HK-2 (cell line): Measurements from ENCODE around the gene PCDHGB7.
"Not testable (repeated sequence)": the region's sequence is repeated elsewhere in the genome, so short reads cannot be mapped to it uniquely, and the experiment has no call there.

Experiments used
- DNase-seq: peaks from one replicate; pipeline ENCODE4 v3.0.0-alpha.2; 2018; ENCODE audit not compliant: unreplicated experiment

Gene PCDHGB7

GRCh38 chr5:141397756-141398551, 19.5 kb upstream of the PCDHGB7 start, which contains the start of gene PCDHGB5:
Gene PCDHGB5 (plus strand): TSS chr5:141397947. CDS start chr5:141398128, 181 bp downstream.
- DNase-seq: peak; percentile 12

- DNase-seq: no peak
These were observed 18.9 kb upstream of the PCDHGB7 start for GRCh38 chr5:141398608-141399007.

GRCh38 chr5:141399555-141400258, 17.8 kb upstream of the PCDHGB7 start:
- no peak for DNase-seq

- DNase-seq: no peak
These were observed 14.8 kb upstream of the PCDHGB7 start, which contains the start of gene PCDHGA9 for GRCh38 chr5:141402553-141403243. Gene PCDHGA9 (plus strand): TSS chr5:141402778. CDS start chr5:141402953, 175 bp downstream.

- no peak for DNase-seq
These were observed 14.1 kb upstream of the PCDHGB7 start for GRCh38 chr5:141403387-141403786.

GRCh38 chr5:141407790-141408505, 9.5 kb upstream of the PCDHGB7 start, which contains the start of gene PCDHGB6:
Gene PCDHGB6 (plus strand): TSS chr5:141408021. CDS start chr5:141408203, 182 bp downstream.
- not testable (repeated sequence) for DNase-seq

- DNase-seq: no peak
These were observed 7.7 kb upstream of the PCDHGB7 start for GRCh38 chr5:141409598-141410306.

GRCh38 chr5:141411575-141411974, 5.9 kb upstream of the PCDHGB7 start:
- DNase-seq: no peak

- DNase-seq: no peak
These were observed 4.5 kb upstream of the PCDHGB7 start, which contains the start of gene PCDHGA10 for GRCh38 chr5:141412854-141413539. Gene PCDHGA10 (plus strand): TSS chr5:141412987. CDS start chr5:141413176, 189 bp downstream.

GRCh38 chr5:141413540-141414069, 3.9 kb upstream of the PCDHGB7 start:
- DNase-seq: no peak

GRCh38 chr5:141414548-141415274, 2.8 kb upstream of the PCDHGB7 start:
- DNase-seq: not testable (repeated sequence)

- not testable (repeated sequence) for DNase-seq
These were observed 2.2 kb upstream of the PCDHGB7 start for GRCh38 chr5:141415275-141415618.

GRCh38 chr5:141419074-141419880, 1.8 kb downstream of the PCDHGB7 start:
- DNase-seq: no peak

- DNase-seq: no peak
These were observed 3.5 kb downstream of the PCDHGB7 start, which contains the start of gene PCDHGA11 for GRCh38 chr5:141420855-141421488. Gene PCDHGA11 (plus strand): TSS chr5:141421051. CDS start chr5:141421228, 177 bp downstream.

- no peak for DNase-seq
These were observed 4.0 kb downstream of the PCDHGB7 start for GRCh38 chr5:141421489-141421855.

- DNase-seq: no peak
These were observed 5.3 kb downstream of the PCDHGB7 start for GRCh38 chr5:141422742-141423291.

- no peak for DNase-seq
These were observed 10.4 kb downstream of the PCDHGB7 start for GRCh38 chr5:141427783-141428426.
